ENCODE data around the gene GATAD2B. TPM values are rescaled to one million over a fixed set of nuclear protein-coding genes. Genes with fewer than 3 reads are reported as not detected.

The GATAD2B gene
- total RNA-seq, 1 donor from 2014 or later: 48.4 TPM

GRCh38 chr1:153801786-153802697, 120.7 kb downstream of the GATAD2B start:
- H3K27ac Mint-ChIP-seq (ENCODE audit: unreplicated experiment): no peak overlapping the region
- no peaks in the 10 kb centered on the region for H3K27me3 Mint-ChIP-seq (ENCODE audit: low read depth, unreplicated experiment)
- no peaks in the 10 kb centered on the region for H3K9me3 Mint-ChIP-seq (ENCODE audit: unreplicated experiment)
- peaks cover 10% of the 10 kb centered on the region for H3K36me3 Mint-ChIP-seq (ENCODE audit: low read depth, unreplicated experiment)
- FAIRE-seq (no peak), DNase-seq (ENCODE audit: low read depth) (no peak)
- Histone ChIP-seq H3K36me3 (ENCODE audit: insufficient read depth, low read length) (peaks cover 5% of the 10 kb centered on the region), H3K27me3 (ENCODE audit: insufficient read depth, low read length) (no peaks in the 10 kb centered on the region), H3K79me2 (ENCODE audit: insufficient read depth, low read length) (no peaks in the 10 kb centered on the region), H2AFZ (ENCODE audit: low read depth, low read length) (no peak overlapping the region), H3K9me3 (ENCODE audit: insufficient read depth, low read depth, low read length) (no peaks in the 10 kb centered on the region), H3K27ac (ENCODE audit: low read depth, low read length) (no peak overlapping the region), H3K4me1 (ENCODE audit: insufficient read depth, low read length) (peaks cover 8% of the 10 kb centered on the region), H4K20me1 (ENCODE audit: insufficient read depth, low read length) (peaks cover 8% of the 10 kb centered on the region), H3K4me3 (ENCODE audit: insufficient read depth, low read depth, low read length) (no peak overlapping the region), H3K4me2 (ENCODE audit: low read length) (no peak overlapping the region), H3K9ac (ENCODE audit: low read length) (no peak overlapping the region)
- no peak for TF ChIP-seq EZH2 (IDR thresholded peaks at IDR 0.05; ENCODE audit: insufficient read depth, low read length)
- no peak for TF ChIP-seq CTCF (IDR thresholded peaks at IDR 0.05; ENCODE audit: insufficient read depth, low read depth, low read length)
- H3K4me1 Mint-ChIP-seq (ENCODE audit: low read depth, unreplicated experiment): peaks cover 7% of the 10 kb centered on the region
- peak overlapping the region; percentile 57 for H3K4me3 Mint-ChIP-seq (ENCODE audit: unreplicated experiment)

GRCh38 chr1:153801028-153801625, 121.6 kb downstream of the GATAD2B start:
- peaks cover 3% of the 10 kb centered on the region for H3K36me3 ChIP-seq (ENCODE audit: insufficient read depth, low read length)
- DNase-seq (ENCODE audit: low read depth) (no peak), FAIRE-seq (no peak)
- no peak overlapping the region for H3K27ac Mint-ChIP-seq (ENCODE audit: unreplicated experiment)
- H3K36me3 Mint-ChIP-seq (ENCODE audit: low read depth, unreplicated experiment): peaks cover 10% of the 10 kb centered on the region
- H3K27me3 Mint-ChIP-seq (ENCODE audit: low read depth, unreplicated experiment): no peaks in the 10 kb centered on the region
- H3K4me3 Mint-ChIP-seq (ENCODE audit: unreplicated experiment): no peak overlapping the region
- no peaks in the 10 kb centered on the region for H3K9me3 Mint-ChIP-seq (ENCODE audit: unreplicated experiment)
- H3K4me2 ChIP-seq (ENCODE audit: low read length): no peak overlapping the region
- no peak overlapping the region for H3K9ac ChIP-seq (ENCODE audit: low read length)
- no peaks in the 10 kb centered on the region for H3K79me2 ChIP-seq (ENCODE audit: insufficient read depth, low read length)
- H3K9me3 ChIP-seq (ENCODE audit: insufficient read depth, low read depth, low read length): no peaks in the 10 kb centered on the region
- H3K27me3 ChIP-seq (ENCODE audit: insufficient read depth, low read length): no peaks in the 10 kb centered on the region
- H4K20me1 ChIP-seq (ENCODE audit: insufficient read depth, low read length): peaks cover 8% of the 10 kb centered on the region
- H3K4me1 Mint-ChIP-seq (ENCODE audit: low read depth, unreplicated experiment): peaks cover 7% of the 10 kb centered on the region
- H3K27ac ChIP-seq (ENCODE audit: low read depth, low read length): no peak overlapping the region
- no peak overlapping the region for H3K4me3 ChIP-seq (ENCODE audit: insufficient read depth, low read depth, low read length)
- H2AFZ ChIP-seq (ENCODE audit: low read depth, low read length): no peak overlapping the region
- peaks cover 8% of the 10 kb centered on the region for H3K4me1 ChIP-seq (ENCODE audit: insufficient read depth, low read length)
- TF ChIP-seq EZH2 (IDR thresholded peaks at IDR 0.05; ENCODE audit: insufficient read depth, low read length) (no peak), CTCF (IDR thresholded peaks at IDR 0.05; ENCODE audit: insufficient read depth, low read depth, low read length) (no peak)

All from astrocyte (in vitro differentiated cells and primary cell).